ENCODE data around the gene IHH.

Gene IHH

GRCh38 chr2:219018286-219018685 lies 42.4 kb downstream of the IHH start:
- no peak for DNase-seq

DNA sequence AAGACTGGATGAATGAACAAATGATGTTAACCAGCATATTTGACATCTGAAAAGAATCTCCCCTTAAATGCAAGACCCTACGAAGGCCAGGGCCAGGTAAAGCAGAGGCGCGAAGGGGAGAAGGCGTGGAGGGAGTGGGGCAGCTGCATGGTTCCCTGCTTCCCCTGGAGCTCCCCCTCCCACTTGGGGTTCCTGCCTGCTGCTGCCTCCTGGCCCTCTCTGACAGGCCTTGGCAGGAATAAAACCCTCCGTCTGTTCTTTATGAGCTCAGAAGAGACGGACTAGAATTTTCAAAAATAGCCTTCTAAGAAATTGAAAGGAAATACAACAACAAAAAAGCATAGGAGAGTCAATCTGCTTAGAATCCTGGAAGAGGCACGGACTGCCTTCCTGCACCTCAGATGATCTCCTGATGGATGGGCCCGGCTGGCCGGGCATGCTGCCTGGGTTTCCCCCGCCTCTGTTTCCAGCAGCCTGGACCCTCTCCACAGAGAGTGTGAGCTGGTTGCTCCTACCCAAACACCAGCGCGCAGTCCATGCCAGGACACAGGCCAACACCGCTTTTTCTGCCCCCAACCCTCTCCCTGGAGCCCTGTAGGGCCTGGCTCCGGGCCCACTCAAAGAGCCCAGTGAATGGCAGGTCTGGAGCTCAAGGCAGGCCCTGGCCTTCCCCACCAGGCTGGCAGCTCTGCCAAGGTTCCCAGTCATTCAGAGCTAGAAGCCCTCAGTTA lies 43.4 kb downstream of the IHH start:
- DNase-seq: no peak

DNA sequence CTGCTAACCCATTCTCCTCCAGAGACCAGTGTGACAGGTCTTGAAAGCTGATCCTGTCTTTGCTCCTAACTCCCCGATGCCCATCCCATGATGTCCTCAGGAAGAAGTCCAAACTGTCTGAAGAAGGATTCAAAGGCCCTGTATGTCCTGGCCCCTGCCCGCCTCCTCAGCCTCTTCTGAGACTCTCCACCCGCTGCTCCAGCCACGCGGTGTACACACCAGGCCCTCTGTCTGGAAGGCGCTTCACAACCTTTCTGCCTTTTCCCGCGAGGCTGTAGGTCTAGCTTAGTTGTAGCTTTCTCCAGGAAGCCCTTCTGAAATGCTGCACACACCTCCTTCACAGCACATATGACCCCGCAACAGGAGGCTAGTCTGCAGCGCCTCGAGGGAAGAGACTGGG lies 44.0 kb downstream of the IHH start:
- DNase-seq: no peak

DNA sequence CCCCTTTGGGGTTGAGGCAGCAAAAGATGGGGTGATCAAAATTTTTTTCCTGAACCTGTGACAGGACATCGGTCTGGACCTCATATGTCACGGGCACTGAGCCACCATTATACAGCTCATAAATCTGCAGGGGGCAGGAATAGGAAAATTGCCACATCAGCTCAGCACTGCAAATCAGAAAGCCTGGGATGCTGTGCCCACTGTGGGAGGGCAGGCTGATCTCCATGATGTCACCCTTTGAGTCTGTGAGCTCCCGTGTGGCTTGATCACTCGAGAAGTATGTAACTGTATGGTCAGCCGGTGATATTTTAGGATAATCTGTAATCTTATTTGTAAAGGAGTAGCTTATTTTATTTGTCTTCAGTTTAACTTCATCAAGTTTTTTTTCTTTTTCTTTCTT lies 49.8 kb downstream of the IHH start:
- DNase-seq: no peak

DNA sequence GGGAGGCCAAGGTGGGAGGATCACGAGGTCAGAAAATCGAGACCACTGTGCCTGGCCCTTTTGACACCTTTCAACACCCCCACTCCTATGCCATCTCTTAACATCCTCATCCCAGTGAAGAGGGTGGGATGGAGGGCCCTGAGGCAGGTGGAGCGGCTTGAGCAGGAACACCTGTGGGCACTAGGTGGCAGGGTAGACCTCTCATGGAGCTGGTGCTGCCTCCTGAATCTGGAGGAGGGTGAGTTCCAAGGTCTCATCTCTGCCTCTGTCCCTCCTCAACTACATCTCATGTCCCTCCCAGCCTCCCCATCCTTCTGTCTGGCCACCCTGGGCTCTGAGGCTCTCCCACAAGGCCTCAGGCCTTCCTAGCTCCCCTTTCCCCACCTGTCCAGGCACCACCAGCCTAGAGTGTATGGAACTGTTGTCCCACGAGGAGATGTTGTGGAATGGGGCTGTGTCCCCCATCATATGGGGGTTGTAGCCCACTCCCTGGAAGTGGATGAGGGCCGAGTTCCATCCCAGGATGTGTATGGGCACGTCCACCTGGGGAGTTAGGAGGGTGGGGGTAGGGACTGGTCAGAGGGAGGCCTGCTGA lies 50.5 kb downstream of the IHH start:
- DNase-seq: no peak

- DNase-seq: no peak
Observed at GRCh38 chr2:219009294-219009693, 51.4 kb downstream of the IHH start.
